Stimulated activated CD8-positive, alpha-beta memory T cell treated with anti-CD3 and anti-CD28 coated beads, Interleukin-12 subunit alpha, Interleukin-12 subunit beta, amount 100 ng/mL, for 24 hours (primary cell): ENCODE results near the gene CLEC4M.
"Not testable (repeated sequence)": the region's sequence is repeated elsewhere in the genome, so short reads cannot be mapped to it uniquely, and the experiment has no call there.

Source experiments
- DNase-seq: peaks from one replicate; pipeline ENCODE4 v3.0.0-alpha.2; 2020; ENCODE audit errors: extremely low read depth

CLEC4M gene

DNA sequence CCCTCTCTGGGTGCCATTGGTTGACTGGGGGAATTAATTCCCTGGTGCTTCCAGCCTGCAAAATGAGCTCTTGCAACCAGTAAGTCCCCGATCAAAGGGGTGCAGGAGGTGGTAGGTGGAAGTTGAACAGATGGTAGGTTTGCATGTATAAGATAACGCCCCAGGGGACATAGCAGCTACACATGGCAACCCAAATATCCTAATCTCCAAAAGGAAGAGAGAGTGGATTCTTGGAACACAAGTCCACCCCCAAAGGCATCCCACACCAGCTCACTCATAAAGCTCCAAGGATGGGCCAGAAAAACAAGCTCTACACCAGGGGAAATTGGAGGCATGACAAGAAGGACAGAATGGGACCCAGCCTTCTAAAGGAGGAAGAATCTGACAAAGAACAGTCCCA lies 20.5 kb upstream of the CLEC4M start:
- DNase-seq, result no peak

DNA sequence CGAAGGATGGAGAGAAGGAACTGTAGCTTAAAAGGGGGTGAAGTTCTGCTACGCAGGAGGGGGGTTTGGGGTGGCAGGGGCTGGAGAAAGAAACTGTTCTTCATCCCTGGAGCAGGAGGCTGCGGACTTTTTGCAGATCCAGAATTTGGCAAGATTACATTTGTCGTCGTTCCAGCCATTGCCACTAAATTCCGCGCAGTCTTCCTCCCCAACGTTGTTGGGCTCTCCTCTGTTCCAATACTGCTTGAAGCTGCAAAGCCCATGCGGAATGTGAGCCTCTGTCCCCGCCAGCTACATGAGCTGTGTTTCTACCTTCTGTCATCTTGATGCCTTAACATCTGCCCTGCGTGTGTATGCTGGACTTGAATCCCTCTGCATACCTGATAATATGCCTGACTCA lies 20.1 kb upstream of the CLEC4M start:
- no peak for DNase-seq

DNA sequence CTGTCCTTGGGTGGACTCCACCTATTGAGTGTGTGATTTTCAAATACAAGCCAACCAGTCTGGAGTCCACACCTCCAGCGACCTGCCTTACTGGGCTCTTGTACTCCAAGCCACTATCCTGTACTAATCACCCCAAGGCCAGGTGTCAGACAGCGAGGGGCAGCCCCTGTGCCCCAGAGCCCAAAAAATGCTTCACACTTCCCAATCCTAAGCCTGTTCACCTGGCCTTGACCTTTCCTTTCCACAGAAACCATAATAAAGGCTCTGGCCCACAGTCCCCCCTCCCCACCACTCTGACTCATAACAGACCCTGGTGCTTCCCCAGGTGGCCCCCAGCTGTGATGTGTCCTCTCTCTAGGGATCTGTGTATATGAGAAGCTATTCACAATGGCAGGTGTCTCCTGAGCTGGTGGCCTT lies 19.6 kb upstream of the CLEC4M start:
- DNase-seq, result no peak

GRCh38 chr19:7744199-7744786 lies 18.8 kb upstream of the CLEC4M start:
- DNase-seq, result no peak

DNA sequence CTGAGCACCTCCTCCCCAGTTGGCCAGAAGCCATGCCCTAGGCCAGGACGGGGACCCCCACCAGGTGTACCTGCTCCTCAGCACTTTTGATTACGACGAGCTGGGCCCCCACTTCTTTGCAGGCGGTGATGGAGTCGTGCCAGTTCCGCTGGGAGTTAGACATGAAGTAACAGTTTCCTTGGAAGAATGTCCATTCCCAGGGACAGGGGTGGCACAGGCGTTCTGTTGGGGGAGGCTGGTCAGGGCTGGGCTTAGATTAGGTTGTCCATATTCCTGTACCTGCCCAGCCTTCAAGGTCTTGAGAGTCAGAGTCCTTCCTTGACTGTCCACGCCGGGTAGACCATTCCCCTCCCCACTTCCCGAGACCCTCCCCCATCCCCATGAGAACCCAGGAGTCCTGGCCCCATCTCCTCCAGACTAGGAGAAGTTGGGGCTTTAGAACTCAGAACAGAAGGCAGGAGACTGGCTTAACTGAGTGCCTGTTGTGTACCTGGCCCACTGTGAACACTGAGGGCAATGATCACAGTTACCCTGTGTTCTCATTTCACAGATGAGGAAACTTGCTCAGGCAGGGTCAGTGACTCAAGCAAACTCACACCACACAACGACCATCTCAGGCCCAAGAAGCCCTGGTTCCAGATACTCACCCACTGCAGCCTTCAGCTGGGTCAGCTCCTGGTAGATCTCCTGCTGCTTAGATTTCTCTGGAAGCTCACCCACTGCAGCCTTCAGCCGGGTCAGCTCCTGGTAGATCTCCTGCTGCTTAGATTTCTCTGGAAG lies 18.0 kb upstream of the CLEC4M start:
- DNase-seq, result no peak

DNA sequence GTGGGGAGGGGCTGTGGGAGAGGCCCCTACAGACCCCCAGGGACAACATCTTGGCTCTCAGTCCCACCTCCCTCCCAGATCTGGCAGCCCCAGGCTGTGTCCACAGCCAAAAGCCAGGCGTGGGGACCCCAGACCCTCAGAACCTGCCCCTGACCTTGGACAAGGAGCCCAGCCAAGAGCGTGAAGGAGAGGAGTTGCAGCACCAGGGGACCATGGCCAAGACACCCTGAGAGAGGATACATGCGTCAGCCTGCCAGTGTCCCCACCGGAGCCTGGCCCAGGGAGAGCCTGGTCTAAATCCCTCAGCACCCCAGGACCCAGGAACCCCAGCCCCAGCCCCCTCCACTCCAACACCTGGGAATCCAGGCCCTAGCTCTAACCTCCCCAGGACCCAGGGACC lies 16.7 kb upstream of the CLEC4M start:
- not testable (repeated sequence) for DNase-seq

DNA sequence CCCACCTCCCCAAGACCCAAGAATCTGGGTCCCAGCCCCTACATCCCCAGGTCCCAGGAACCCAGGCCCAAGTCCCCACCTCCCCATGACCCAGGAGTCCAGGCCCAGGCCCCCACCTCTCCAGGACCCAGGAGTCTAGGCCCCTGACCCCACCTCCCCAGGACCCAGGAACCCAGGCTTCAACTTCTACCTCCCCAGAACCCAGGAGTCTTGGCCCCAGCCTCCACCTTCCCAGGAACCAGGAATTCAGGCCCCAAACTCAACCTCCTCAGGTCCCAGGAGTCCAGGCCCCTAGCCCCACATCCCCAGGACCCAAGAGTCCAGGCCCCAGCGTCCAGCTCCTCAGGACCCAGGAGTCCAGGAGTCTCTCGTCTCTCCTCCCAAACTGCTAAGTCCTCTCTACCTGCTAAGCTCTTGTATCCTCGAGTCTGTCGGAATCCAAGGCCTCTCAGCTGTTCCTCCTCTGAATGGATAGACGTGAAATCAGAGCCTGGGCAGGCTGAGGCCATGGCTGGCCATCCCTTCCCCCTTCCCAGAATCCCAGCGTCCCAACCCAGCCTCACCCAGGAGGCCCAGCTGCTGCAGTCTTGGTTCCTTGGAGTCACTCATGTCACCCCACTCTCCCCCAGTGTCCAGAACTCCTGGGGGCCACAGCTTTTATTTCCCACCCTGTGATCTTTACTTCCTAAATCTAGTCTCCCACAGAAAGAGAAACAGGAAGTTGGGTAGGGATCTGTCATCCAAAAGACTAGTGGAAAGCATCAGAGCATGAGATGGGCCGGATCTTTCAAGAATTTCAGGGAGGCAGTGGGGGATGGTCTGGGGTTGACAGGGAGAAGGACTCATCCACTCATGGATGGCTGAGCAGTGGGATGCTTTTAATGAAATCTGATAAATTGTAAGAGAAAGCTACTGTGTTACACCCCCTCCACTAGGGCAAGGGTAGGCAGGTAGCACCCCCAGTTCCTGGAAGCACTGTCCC lies 15.8 kb upstream of the CLEC4M start, which contains the start of gene CD209:
Gene CD209 (minus strand): TSS at position 632 of the 982 bp plus-strand sequence. CDS start 23 bp downstream, at position 609.
- no peak for DNase-seq

DNA sequence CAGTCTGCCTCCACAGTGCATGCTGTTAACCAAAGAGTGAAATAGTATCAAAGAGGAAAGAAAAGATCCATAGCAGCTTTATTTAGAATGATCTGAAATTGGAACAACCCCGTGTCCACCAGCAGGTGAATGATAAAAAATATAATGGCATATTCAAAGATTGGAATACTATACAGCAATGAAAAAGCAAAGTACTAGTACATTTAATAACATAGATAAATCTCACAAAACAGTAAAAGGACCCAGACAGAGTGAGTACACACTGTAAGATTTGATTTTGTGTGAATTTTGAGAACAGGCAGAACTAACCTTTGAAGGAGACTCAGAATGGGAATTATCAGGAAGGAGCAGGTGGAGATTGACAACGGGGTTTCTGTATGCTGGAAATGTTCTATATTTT lies 14.9 kb upstream of the CLEC4M start:
- DNase-seq, result no peak

- no peak for DNase-seq
Observed at GRCh38 chr19:7748756-7749155, 14.3 kb upstream of the CLEC4M start.

GRCh38 chr19:7751157-7751783 lies 11.8 kb upstream of the CLEC4M start:
- no peak for DNase-seq

GRCh38 chr19:7756258-7756657 lies 6.8 kb upstream of the CLEC4M start:
- no peak for DNase-seq

GRCh38 chr19:7757358-7757757 lies 5.7 kb upstream of the CLEC4M start:
- DNase-seq, result no peak

- no peak for DNase-seq
Observed at GRCh38 chr19:7759156-7759555, 3.9 kb upstream of the CLEC4M start.

DNA sequence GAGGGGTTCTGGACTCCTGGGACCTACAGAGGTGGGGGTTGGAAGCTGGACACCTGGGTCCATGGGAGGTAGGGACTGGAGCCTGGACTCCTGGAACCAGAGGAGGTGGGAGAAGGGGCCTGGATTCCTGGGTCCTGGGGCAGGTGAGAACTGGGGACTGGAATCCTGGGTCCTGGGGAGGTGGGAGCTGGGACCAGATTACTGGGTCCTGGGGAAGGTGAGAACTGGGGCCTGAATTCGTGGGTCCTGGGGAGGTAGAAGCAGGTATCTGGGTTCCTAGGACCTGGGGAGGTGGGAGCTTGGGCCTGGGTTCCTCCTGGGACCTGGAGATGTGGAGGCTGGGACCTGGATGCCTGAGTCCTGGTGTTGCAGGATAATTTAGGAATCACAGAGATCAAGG lies 653 bp downstream of the CLEC4M start:
- no peak for DNase-seq

GRCh38 chr19:7764157-7764556 lies 1.1 kb downstream of the CLEC4M start:
- DNase-seq, result not testable (repeated sequence)

DNA sequence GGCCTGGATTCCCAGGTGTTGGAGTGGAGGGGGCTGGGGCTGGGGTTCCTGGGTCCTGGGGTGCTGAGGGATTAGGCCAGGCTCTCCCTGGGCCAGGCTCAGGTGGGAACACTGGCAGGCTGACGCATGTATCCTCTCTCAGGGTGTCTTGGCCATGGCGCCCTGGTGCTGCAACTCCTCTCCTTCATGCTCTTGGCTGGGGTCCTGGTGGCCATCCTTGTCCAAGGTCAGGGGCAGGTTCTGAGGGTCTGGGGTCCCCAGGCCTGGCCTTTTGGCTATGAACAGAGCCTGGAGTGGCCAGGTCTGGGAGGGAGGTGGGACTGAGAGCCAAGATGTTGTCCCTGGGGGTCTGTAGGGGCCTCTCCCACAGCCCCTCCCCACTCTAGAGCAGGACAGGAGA lies 2.0 kb downstream of the CLEC4M start:
- DNase-seq, result not testable (repeated sequence)

GRCh38 chr19:7766535-7766934 lies 3.5 kb downstream of the CLEC4M start:
- DNase-seq, result no peak

- no peak for DNase-seq
Observed at GRCh38 chr19:7767487-7767886, 4.4 kb downstream of the CLEC4M start.

DNA sequence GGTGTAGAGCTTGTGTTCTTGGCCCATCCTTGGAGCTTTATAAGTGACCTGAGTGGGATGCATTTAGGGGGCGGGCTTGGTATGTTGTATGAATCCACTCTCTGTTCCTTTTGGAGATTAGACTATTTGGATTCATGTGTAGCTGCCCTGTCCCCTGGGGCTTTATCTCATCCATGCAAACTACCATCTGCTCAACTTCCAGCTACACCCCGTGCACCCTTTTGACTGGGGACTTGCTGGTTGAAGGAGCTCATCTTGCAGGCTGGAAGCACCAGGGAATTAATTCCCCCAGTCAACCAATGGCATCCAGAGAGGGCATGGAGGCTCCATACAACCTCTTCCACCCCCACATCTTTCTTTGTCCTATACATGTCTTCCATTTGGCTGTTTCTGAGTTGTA lies 6.1 kb downstream of the CLEC4M start:
- no peak for DNase-seq

- DNase-seq, result no peak
Observed at GRCh38 chr19:7771072-7771471, 8.0 kb downstream of the CLEC4M start.

GRCh38 chr19:7772752-7773291 lies 9.8 kb downstream of the CLEC4M start:
- no peak for DNase-seq

GRCh38 chr19:7773841-7774240 lies 10.8 kb downstream of the CLEC4M start:
- DNase-seq, result no peak
